Uterus (tissue), 4 donors: Measurements from ENCODE around the gene FAM161A. TPM values are rescaled to one million over a fixed set of nuclear protein-coding genes. Genes with fewer than 3 reads are reported as not detected.
"Not testable (repeated sequence)": the region's sequence is repeated elsewhere in the genome, so short reads cannot be mapped to it uniquely, and the experiment has no call there.

ENCODE experiments used
- DNase-seq, 2 donors: peaks; one replicate each; pipeline ENCODE4 v3.0.0-alpha.2; 2019 to 2020
- H3K27ac ChIP-seq, 2 donors: fragments of 200-600 bp; sonication (generic); 1 replicate in 1 of 2; 2 replicates in 1 of 2; pipeline ENCODE4 v1.5.1; 2016 to 2018
- H3K27me3 ChIP-seq, 2 donors: fragments of 200-600 bp; sonication (generic); one replicate each; pipeline ENCODE4 v1.5.1; 2018 to 2019; ENCODE audit warnings: control low read depth in 1 of 2
- H3K36me3 ChIP-seq, 2 donors: fragments of 200-600 bp; sonication (generic); one replicate each; pipeline ENCODE4 v1.5.1; 2019; ENCODE audit warnings: control low read depth in 1 of 2
- H3K4me1 ChIP-seq, 2 donors: fragments of 200-600 bp; sonication (generic); one replicate each; pipeline ENCODE4 v1.5.1; 2018 to 2019; ENCODE audit warnings: control low read depth in 1 of 2
- H3K4me3 ChIP-seq, 2 donors: fragments of 200-600 bp; sonication (generic); 1 replicate in 1 of 2; 2 replicates in 1 of 2; pipeline ENCODE4 v1.5.1; 2018 to 2019; ENCODE audit warnings: mild to moderate bottlenecking in 1 of 2
- H3K9me3 ChIP-seq, 2 donors: fragments of 200-600 bp; sonication (generic); one replicate each; pipeline ENCODE4 v1.5.1; 2019; ENCODE audit warnings: control low read depth in 1 of 2
- CTCF ChIP-seq, 4 experiments: fragments of 200-600 bp in 2 of 4; fragments of 450-650 bp in 2 of 4; sonication (generic) in 2 of 4; IDR thresholded peaks; one replicate each; pipeline ENCODE4 v1.5.1; 2016 to 2019; ENCODE audit warnings: antibody characterized with exemption in 4 of 4, mild to moderate bottlenecking in 2 of 4, moderate library complexity in 1 of 4
- POLR2A ChIP-seq, 2 donors: fragments of 450-650 bp; IDR thresholded peaks; one replicate each; pipeline ENCODE4 v1.6.1; 2016; ENCODE audit warnings: antibody characterized with exemption in 2 of 2, mild to moderate bottlenecking in 1 of 2, moderate library complexity in 1 of 2
- intact Hi-C: fragments of 100-400 bp; cut with DNase I; formaldehyde crosslinking; loops from one replicate; pipeline ENCODE4 v1.15.1; 2023; ENCODE audit warnings: low total_unique reads
- total RNA-seq, 4 donors: library from RNA; depleted of rRNA in 3 of 4; stranded (reverse); fragments of >200 nt in 3 of 4; gene quantifications; one replicate each; pipeline versions ENCODE4 v1.1.0 to v1.2.4, GENCODE V29; 2014 to 2023
- donor health status: DM: yes; HTN: yes; CAD: no.

FAM161A gene
- total RNA-seq, 4 donors from 2014 or later = 0.88 to 69.7 (median 12.5) TPM

DNA sequence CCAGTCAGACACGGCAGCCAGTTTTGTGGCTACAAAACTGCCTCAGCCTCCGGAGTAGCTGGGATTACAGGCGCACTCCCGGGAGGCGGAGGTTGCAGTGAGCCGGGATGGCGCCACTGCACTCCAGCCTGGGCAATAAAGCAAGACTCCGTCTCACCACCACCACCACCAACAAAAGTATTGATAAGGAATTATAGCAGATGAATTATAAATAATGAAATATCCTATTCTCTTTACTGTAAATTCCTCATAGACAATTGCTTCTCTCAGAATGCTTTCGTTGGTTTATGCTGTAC, 1.4 kb upstream of the FAM161A start:
- Histone ChIP-seq H3K4me3 (peak overlapping the region; percentile 84 to 90), H3K27me3 (no peaks in the 10 kb centered on the region), H3K36me3 (no peaks in the 10 kb centered on the region), H3K27ac (peak overlapping the region; percentile 89 to 95), H3K9me3 (no peaks in the 10 kb centered on the region), H3K4me1 (no peaks in the 10 kb centered on the region)
- TF ChIP-seq POLR2A (IDR thresholded peaks at IDR 0.05) (no peak), CTCF (IDR thresholded peaks at IDR 0.05) (no peak)
- DNase-seq = no peak
- intact Hi-C loops = no loop called here

DNA sequence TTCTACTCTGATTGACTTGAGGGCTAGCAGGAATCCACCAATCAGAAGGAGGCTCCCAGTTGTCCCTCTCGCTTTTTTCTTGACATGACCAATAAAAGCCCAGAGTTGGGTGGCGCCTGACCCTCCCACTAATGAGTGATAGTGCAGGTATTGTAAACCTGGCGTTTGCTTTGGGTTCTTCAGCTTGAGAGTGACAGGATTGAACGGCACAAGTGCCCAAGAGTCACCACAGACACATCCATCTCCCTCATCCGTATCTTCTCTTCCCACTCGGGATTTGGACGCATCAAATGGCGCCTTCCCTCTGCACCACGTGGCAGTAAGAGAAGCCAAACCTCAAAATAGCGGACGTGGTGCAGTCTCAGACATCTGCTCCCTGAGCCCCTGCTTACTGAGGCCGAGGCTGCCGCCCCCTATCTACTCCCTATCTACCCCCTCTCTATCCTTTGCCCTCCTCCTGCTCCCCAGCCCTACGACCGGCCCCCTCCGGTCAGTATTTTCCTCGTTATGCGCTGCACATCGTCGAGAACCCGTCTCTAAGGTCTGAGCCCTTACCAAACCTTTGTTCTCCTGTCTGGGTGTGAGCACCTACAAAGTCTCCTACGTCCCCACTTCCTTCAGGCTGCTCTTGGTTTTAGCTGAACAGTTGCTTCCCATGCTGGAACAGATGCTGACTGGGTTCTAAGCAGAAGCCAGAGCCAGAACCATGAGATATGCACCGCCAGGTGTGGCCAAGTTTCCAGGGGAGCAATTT, 881 bp upstream of the FAM161A start:
- H3K36me3 ChIP-seq = no peaks in the 10 kb centered on the region
- no peaks in the 10 kb centered on the region for H3K4me1 ChIP-seq
- no peaks in the 10 kb centered on the region for H3K27me3 ChIP-seq
- intact Hi-C loops = no loop called here
- no peak for TF ChIP-seq CTCF (IDR thresholded peaks at IDR 0.05)
- peak overlapping the region; percentile 84 to 90 for H3K4me3 ChIP-seq
- peak; percentile 82 to 92 for DNase-seq
- no peaks in the 10 kb centered on the region for H3K9me3 ChIP-seq
- H3K27ac ChIP-seq = peak overlapping the region; percentile 89 to 95

DNA sequence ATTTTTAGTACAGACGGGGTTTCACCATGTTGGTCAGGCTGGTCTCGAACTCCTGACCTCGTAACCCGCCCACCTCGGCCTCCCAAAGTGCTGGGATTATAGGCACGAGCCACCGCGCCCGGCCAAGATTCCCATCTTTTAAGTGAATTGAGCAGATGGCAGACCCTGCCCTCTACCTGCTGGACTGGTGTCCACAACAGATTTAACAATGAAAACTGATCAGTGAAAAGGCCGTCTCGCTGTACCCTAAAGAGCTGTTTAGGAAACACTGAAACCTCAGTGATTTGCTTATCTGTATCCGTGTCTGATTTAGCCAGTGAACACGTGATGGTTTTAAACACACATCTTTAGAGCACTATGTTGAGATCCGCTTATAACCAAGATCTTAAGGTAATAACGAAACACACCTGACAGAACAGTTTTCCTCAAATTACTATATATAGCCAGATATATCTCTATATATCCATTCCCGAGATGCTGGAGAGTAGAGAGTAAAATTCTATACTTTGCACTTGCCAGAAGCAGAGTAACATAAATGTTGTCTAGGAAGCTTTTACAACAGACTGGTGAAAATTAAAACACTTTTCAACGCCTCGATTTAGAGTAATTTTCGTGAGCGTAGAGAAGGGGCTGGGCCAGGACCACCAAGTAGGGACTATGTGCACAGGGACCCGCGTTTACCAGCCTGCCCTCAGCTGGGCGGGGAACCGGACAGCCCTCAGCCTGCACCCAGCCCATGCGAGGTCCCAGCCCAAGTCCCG, 594 bp downstream of the FAM161A start:
- Histone ChIP-seq H3K4me1 (no peaks in the 10 kb centered on the region), H3K9me3 (no peaks in the 10 kb centered on the region), H3K27ac (peak overlapping the region; percentile 89 to 95), H3K4me3 (peak overlapping the region; percentile 84 to 90), H3K27me3 (no peaks in the 10 kb centered on the region), H3K36me3 (no peaks in the 10 kb centered on the region)
- intact Hi-C loops = no loop called here
- peak in 1 of 2 donors; percentile 17 for DNase-seq
- TF ChIP-seq POLR2A (IDR thresholded peaks at IDR 0.05) = no peak
- no peak for TF ChIP-seq CTCF (IDR thresholded peaks at IDR 0.05)

- intact Hi-C loops, H3K36me3 ChIP-seq, H3K4me1 ChIP-seq, H3K9me3 ChIP-seq, H3K27me3 ChIP-seq, H3K27ac ChIP-seq, H3K4me3 ChIP-seq, DNase-seq: not testable (repeated sequence)
Observed at GRCh38 chr2:61851270-61851669, 2.6 kb downstream of the FAM161A start.

DNA sequence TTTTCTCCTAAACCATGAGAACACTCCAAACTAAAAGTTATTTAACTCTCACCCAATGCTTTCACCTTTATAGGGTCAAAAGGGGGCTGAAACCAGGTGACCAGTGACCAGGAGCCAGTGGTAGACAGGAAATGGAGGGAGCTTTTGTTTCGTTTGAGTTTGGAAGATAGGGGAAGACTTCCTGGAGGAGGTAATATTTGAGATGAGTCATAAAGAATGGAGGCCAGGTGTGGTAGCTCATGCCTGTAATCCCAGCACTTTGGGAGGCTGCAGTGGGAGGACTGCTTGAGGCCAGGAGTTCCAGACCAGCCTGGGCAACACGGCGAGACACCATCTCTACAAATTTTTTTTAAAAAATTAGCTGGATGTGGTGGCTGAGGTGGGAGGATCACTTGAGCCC, 8.5 kb downstream of the FAM161A start:
- Histone ChIP-seq H3K4me1 (no peaks in the 10 kb centered on the region), H3K9me3 (no peaks in the 10 kb centered on the region), H3K27ac (no peak overlapping the region), H3K27me3 (no peaks in the 10 kb centered on the region), H3K4me3 (no peak overlapping the region), H3K36me3 (no peaks in the 10 kb centered on the region)
- no peak for DNase-seq
- TF ChIP-seq POLR2A (IDR thresholded peaks at IDR 0.05) (no peak), CTCF (IDR thresholded peaks at IDR 0.05) (no peak)
- intact Hi-C loops = no loop called here
